GM12892 (cell line): Measurements from ENCODE around the gene TMEM184A.

ENCODE experiments used
- POLR2A ChIP-seq: IDR thresholded peaks from 2 replicates; pipeline ENCODE4 v1.6.1; 2011; ENCODE audit warnings: low read depth, low read length, control low read depth
- POLR2AphosphoS5 ChIP-seq: IDR thresholded peaks from 2 replicates; pipeline ENCODE4 v1.6.1; 2011; ENCODE audit warnings: low read depth, low read length, control low read depth
- TAF1 ChIP-seq: IDR thresholded peaks from 2 replicates; pipeline ENCODE4 v1.6.1; 2011; ENCODE audit warnings: low read depth, mild to moderate bottlenecking, control low read depth, low read length, borderline replicate concordance

- no peak for TF ChIP-seq POLR2A
- no peak for TF ChIP-seq POLR2AphosphoS5
- TF ChIP-seq TAF1 = no peak
These were observed 5.2 kb downstream of the TMEM184A start for GRCh38 chr7:1550846-1551155.
